Astrocyte (in vitro differentiated cells and primary cell): ENCODE results near the gene AATF. TPM values are rescaled to one million over a fixed set of nuclear protein-coding genes. Genes with fewer than 3 reads are reported as not detected.

ENCODE experiments used
- DNase-seq: peaks from one replicate; pipeline ENCODE4 v3.0.0-alpha.2; 2010; ENCODE audit warnings: low read depth
- FAIRE-seq: peaks from 2 replicates; lab custom pipeline; 2011; peaks lifted over from hg19 to GRCh38; lab: Jason Lieb, UNC
- H2AFZ ChIP-seq: 2 replicates; pipeline ENCODE4 v1.6.0; 2012; ENCODE audit warnings: low read depth, low read length, inconsistent platforms
- H3K27ac ChIP-seq: 2 replicates; pipeline ENCODE4 v1.5.1; 2011; ENCODE audit warnings: low read depth, low read length, inconsistent platforms
- H3K27me3 ChIP-seq: 2 replicates; pipeline ENCODE4 v1.6.0; 2011; ENCODE audit warnings: low read length, inconsistent platforms; ENCODE audit not compliant: insufficient read depth
- H3K36me3 ChIP-seq: 2 replicates; pipeline ENCODE4 v1.5.1; 2011; ENCODE audit warnings: low read length, inconsistent platforms; ENCODE audit not compliant: insufficient read depth
- H3K4me1 ChIP-seq: 2 replicates; pipeline ENCODE4 v1.5.1; 2011; ENCODE audit warnings: low read length, inconsistent platforms; ENCODE audit not compliant: insufficient read depth
- H3K4me2 ChIP-seq: 2 replicates; pipeline ENCODE4 v1.6.0; 2012; ENCODE audit warnings: low read length, inconsistent platforms
- H3K4me3 ChIP-seq: 2 replicates; pipeline ENCODE4 v1.5.1; 2011; ENCODE audit warnings: low read depth, mild to moderate bottlenecking, low read length, inconsistent platforms; ENCODE audit not compliant: insufficient read depth
- H3K79me2 ChIP-seq: 2 replicates; pipeline ENCODE4 v1.6.0; 2012; ENCODE audit warnings: mild to moderate bottlenecking, low read length, inconsistent platforms; ENCODE audit not compliant: insufficient read depth
- H3K9ac ChIP-seq: 2 replicates; pipeline ENCODE4 v1.6.0; 2012; ENCODE audit warnings: mild to moderate bottlenecking, low read length, inconsistent platforms
- H3K9me3 ChIP-seq: 2 replicates; pipeline ENCODE4 v1.5.1; 2012; ENCODE audit warnings: low read depth, mild to moderate bottlenecking, low read length, inconsistent platforms; ENCODE audit not compliant: insufficient read depth
- H4K20me1 ChIP-seq: 2 replicates; pipeline ENCODE4 v1.6.0; 2012; ENCODE audit warnings: low read length, inconsistent platforms; ENCODE audit not compliant: insufficient read depth
- H3K27ac Mint-ChIP-seq: one replicate; pipeline ENCODE4 v1.8.0; 2021; ENCODE audit warnings: mild to moderate bottlenecking, mixed read lengths; ENCODE audit not compliant: unreplicated experiment
- H3K27me3 Mint-ChIP-seq: one replicate; pipeline ENCODE4 v1.8.0; 2021; ENCODE audit warnings: low read depth, mixed read lengths; ENCODE audit not compliant: unreplicated experiment
- H3K36me3 Mint-ChIP-seq: one replicate; pipeline ENCODE4 v1.8.0; 2021; ENCODE audit warnings: low read depth, mixed read lengths; ENCODE audit not compliant: unreplicated experiment
- H3K4me1 Mint-ChIP-seq: one replicate; pipeline ENCODE4 v1.8.0; 2021; ENCODE audit warnings: low read depth, mixed read lengths; ENCODE audit not compliant: unreplicated experiment
- H3K4me3 Mint-ChIP-seq: one replicate; pipeline ENCODE4 v1.8.0; 2021; ENCODE audit warnings: mild to moderate bottlenecking, moderate library complexity, mixed read lengths; ENCODE audit not compliant: unreplicated experiment
- H3K9me3 Mint-ChIP-seq: one replicate; pipeline ENCODE4 v1.8.0; 2021; ENCODE audit warnings: mild to moderate bottlenecking, mixed read lengths; ENCODE audit not compliant: unreplicated experiment
- CTCF ChIP-seq: IDR thresholded peaks from 2 replicates; pipeline ENCODE4 v1.5.1; 2011; ENCODE audit warnings: low read depth, mild to moderate bottlenecking, inconsistent platforms, low read length, moderate library complexity; ENCODE audit not compliant: insufficient read depth
- EZH2 ChIP-seq: IDR thresholded peaks from 2 replicates; pipeline ENCODE4 v1.6.1; 2012; ENCODE audit warnings: mild to moderate bottlenecking, low read length, inconsistent platforms; ENCODE audit not compliant: insufficient read depth
- total RNA-seq: library from RNA; stranded (reverse); gene quantifications from 2 replicates; pipeline ENCODE4 v1.2.1, GENCODE V29; 2021

Gene AATF
- total RNA-seq, 1 donor from 2014 or later, result 47.1 TPM

- TF ChIP-seq EZH2 (no peak), CTCF (no peak)
- Histone ChIP-seq H2AFZ (no peak overlapping the region), H3K9ac (no peak overlapping the region), H3K4me2 (no peak overlapping the region), H3K9me3 (no peaks in the 10 kb centered on the region), H3K36me3 (peaks cover 37% of the 10 kb centered on the region), H4K20me1 (peaks cover 23% of the 10 kb centered on the region), H3K27me3 (no peaks in the 10 kb centered on the region), H3K79me2 (peaks cover 11% of the 10 kb centered on the region), H3K27ac (no peak overlapping the region), H3K4me1 (no peaks in the 10 kb centered on the region), H3K4me3 (no peak overlapping the region)
- peaks cover 5% of the 10 kb centered on the region for H3K36me3 Mint-ChIP-seq
- no peak overlapping the region for H3K27ac Mint-ChIP-seq
- no peak overlapping the region for H3K4me3 Mint-ChIP-seq
- peaks cover 10% of the 10 kb centered on the region for H3K4me1 Mint-ChIP-seq
- no peak for FAIRE-seq
- no peaks in the 10 kb centered on the region for H3K27me3 Mint-ChIP-seq
- H3K9me3 Mint-ChIP-seq, result no peaks in the 10 kb centered on the region
- DNase-seq, result no peak
Measured at GRCh38 chr17:36989173-36989572, 40.4 kb downstream of the AATF start.

DNA sequence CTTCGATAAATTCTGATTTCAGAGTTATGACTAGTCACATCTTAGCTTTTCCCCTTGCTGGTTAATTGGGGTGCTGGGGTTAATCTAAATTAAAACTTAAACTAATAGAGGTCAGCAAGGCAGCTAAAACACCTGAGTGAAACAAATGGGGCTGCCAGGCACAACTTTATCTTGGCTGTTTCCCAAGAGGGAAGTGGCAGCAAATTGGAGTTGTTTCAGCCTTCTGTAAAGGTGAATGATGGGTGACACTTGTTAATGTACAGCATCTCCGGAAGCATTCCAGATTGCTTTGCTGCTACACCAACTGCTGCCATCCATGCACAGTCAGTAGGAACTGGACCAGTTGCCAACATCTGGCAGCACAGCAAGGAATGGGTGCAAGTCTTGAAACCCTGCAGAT is 43.9 kb downstream of the AATF start:
- no peak for FAIRE-seq
- Mint-ChIP-seq H3K4me3 (no peak overlapping the region), H3K27ac (no peak overlapping the region), H3K36me3 (peaks cover 19% of the 10 kb centered on the region), H3K4me1 (peaks cover 16% of the 10 kb centered on the region), H3K27me3 (no peaks in the 10 kb centered on the region), H3K9me3 (no peaks in the 10 kb centered on the region)
- TF ChIP-seq CTCF, result no peak
- no peak for TF ChIP-seq EZH2
- Histone ChIP-seq H2AFZ (no peak overlapping the region), H3K4me3 (no peak overlapping the region), H3K27ac (no peak overlapping the region), H3K9ac (no peak overlapping the region), H3K9me3 (no peaks in the 10 kb centered on the region), H3K27me3 (no peaks in the 10 kb centered on the region), H3K36me3 (peaks cover 45% of the 10 kb centered on the region), H3K79me2 (peaks cover 9% of the 10 kb centered on the region), H3K4me2 (no peak overlapping the region), H3K4me1 (no peaks in the 10 kb centered on the region), H4K20me1 (peaks cover 9% of the 10 kb centered on the region)
- no peak for DNase-seq

DNA sequence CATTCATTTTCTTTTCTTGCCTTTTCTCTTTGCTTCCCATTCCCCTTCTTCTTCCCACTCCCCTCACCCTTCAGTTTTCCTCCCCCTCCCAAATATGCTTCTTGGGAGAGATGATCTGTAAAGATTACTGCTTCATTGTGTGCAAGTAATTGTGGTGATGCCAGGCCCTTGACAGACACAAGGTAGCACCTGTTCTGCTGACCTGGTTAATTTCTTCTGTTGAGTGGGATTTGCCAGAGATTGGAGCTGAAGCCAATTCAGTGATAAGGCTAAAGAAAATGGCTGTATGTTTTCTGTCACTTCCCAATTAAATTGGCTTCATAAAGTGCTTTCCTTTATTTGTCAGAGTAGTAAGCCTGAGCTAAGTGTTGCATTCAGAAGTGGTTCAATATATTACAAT is 44.5 kb downstream of the AATF start:
- H3K27ac ChIP-seq, result no peak overlapping the region
- no peaks in the 10 kb centered on the region for H3K9me3 Mint-ChIP-seq
- no peaks in the 10 kb centered on the region for H3K9me3 ChIP-seq
- peaks cover 9% of the 10 kb centered on the region for H4K20me1 ChIP-seq
- H3K27ac Mint-ChIP-seq, result no peak overlapping the region
- H3K27me3 ChIP-seq, result no peaks in the 10 kb centered on the region
- no peaks in the 10 kb centered on the region for H3K4me1 ChIP-seq
- H3K4me1 Mint-ChIP-seq, result peaks cover 16% of the 10 kb centered on the region
- FAIRE-seq, result no peak
- no peak overlapping the region for H3K4me2 ChIP-seq
- TF ChIP-seq CTCF, result no peak
- no peak for TF ChIP-seq EZH2
- H3K36me3 Mint-ChIP-seq, result peaks cover 24% of the 10 kb centered on the region
- peaks cover 9% of the 10 kb centered on the region for H3K79me2 ChIP-seq
- no peak overlapping the region for H3K9ac ChIP-seq
- no peak for DNase-seq
- peaks cover 45% of the 10 kb centered on the region for H3K36me3 ChIP-seq
- no peak overlapping the region for H3K4me3 ChIP-seq
- H3K4me3 Mint-ChIP-seq, result no peak overlapping the region
- no peak overlapping the region for H2AFZ ChIP-seq
- H3K27me3 Mint-ChIP-seq, result no peaks in the 10 kb centered on the region
